Upper lobe of left lung (tissue), 6 donors: ENCODE results near the gene KLHL33. TPM values are rescaled to one million over a fixed set of nuclear protein-coding genes. Genes with fewer than 3 reads are reported as not detected.

ENCODE experiments used
- ATAC-seq, 2 donors: fragments of 200-7000 bp; cut with Tn5 transposase; one replicate each; pipeline ENCODE4 v1.9.1; 2022; ENCODE audit warnings: mild to moderate bottlenecking in 2 of 2, moderate library complexity in 2 of 2; ENCODE audit not compliant: low FRiP score in 2 of 2
- DNase-seq, 2 donors: peaks; one replicate each; pipeline ENCODE4 v3.0.0-alpha.2; 2019 to 2020
- H3K27ac ChIP-seq, 4 donors: fragments of 200-600 bp; sonication (generic); one replicate each; pipeline ENCODE4 v1.5.1; 2016 to 2019
- H3K27me3 ChIP-seq, 4 donors: fragments of 200-600 bp; sonication (generic); one replicate each; pipeline ENCODE4 v1.5.1; 2017 to 2019
- H3K36me3 ChIP-seq, 4 donors: fragments of 200-600 bp; sonication (generic); one replicate each; pipeline ENCODE4 v1.5.1; 2016 to 2019
- H3K4me1 ChIP-seq, 4 donors: fragments of 200-600 bp; sonication (generic); one replicate each; pipeline ENCODE4 v1.5.1; 2018 to 2019
- H3K4me3 ChIP-seq, 4 donors: fragments of 200-600 bp; sonication (generic); one replicate each; pipeline ENCODE4 v1.5.1; 2017 to 2019; ENCODE audit warnings: mild to moderate bottlenecking in 2 of 4, moderate library complexity in 1 of 4
- H3K9me3 ChIP-seq, 4 donors: fragments of 200-600 bp; sonication (generic); one replicate each; pipeline ENCODE4 v1.5.1; 2018 to 2019
- EP300 ChIP-seq, 4 donors: sonication (generic); formaldehyde crosslinking; IDR thresholded peaks; one replicate each; pipeline ENCODE4 v1.5.1; 2017; ENCODE audit warnings: antibody characterized with exemption in 4 of 4, control low read depth in 2 of 4
- POLR2A ChIP-seq, 4 donors: fragments of 450-650 bp; IDR thresholded peaks; one replicate each; pipeline ENCODE4 v1.5.1; 2016 to 2017; ENCODE audit warnings: antibody characterized with exemption in 4 of 4, mild to moderate bottlenecking in 2 of 4
- POLR2AphosphoS5 ChIP-seq, 2 donors: sonication (generic); formaldehyde crosslinking; IDR thresholded peaks; one replicate each; pipeline ENCODE4 v1.5.1; 2017; ENCODE audit warnings: antibody characterized with exemption in 2 of 2
- WGBS, 2 donors: methylation state at CpG; one replicate each; pipeline ENCODE4 v1.1.5; 2017 to 2018; 5-methylcytosine and 5-hydroxymethylcytosine counted together
- total RNA-seq, 6 donors: library from RNA; depleted of rRNA in 4 of 6; stranded (reverse); fragments of >200 nt in 4 of 6; gene quantifications; one replicate each; pipeline versions ENCODE4 v1.1.0 to v1.2.1, GENCODE V29; 2016 to 2021
- TF ChIP-seq, protein P1 (sequence below), 6 experiments: fragments of 450-650 bp in 4 of 6; fragments of 200-600 bp in 2 of 6; sonication (generic) in 2 of 6; IDR thresholded peaks; one replicate each; pipeline ENCODE4 v1.5.1; 2016 to 2019; ENCODE audit warnings: antibody characterized with exemption in 6 of 6
- donor health status: DM: no; HTN: no; CAD: no; lungs with moderate emphysema.
- donor health status: DM: no; HTN: yes; CAD: no; lungs with severe emphysema.

Gene KLHL33
- total RNA-seq, 6 donors from 2014 or later: 0.22 to 0.60 (median 0.24) TPM; not detected in 3

GRCh38 chr14:20418501-20418909, 17.5 kb downstream of the KLHL33 start:
- DNase-seq (no peak), ATAC-seq (no peak)
- Histone ChIP-seq H3K27me3 (no peaks in the 10 kb centered on the region), H3K9me3 (no peaks in the 10 kb centered on the region), H3K4me3 (no peak overlapping the region), H3K4me1 (peaks cover 6 to 18% (median 12%) of the 10 kb centered on the region in 4 donors), H3K27ac (no peak overlapping the region), H3K36me3 (no peaks in the 10 kb centered on the region)
- WGBS, 2 donors: 89 to 97% methylated on average over 2 of the region's 2 CpGs
- no peak for TF ChIP-seq POLR2A (IDR thresholded peaks at IDR 0.05)
- TF ChIP-seq EP300 (IDR thresholded peaks at IDR 0.05): no peak
- TF ChIP-seq, protein P1, sequence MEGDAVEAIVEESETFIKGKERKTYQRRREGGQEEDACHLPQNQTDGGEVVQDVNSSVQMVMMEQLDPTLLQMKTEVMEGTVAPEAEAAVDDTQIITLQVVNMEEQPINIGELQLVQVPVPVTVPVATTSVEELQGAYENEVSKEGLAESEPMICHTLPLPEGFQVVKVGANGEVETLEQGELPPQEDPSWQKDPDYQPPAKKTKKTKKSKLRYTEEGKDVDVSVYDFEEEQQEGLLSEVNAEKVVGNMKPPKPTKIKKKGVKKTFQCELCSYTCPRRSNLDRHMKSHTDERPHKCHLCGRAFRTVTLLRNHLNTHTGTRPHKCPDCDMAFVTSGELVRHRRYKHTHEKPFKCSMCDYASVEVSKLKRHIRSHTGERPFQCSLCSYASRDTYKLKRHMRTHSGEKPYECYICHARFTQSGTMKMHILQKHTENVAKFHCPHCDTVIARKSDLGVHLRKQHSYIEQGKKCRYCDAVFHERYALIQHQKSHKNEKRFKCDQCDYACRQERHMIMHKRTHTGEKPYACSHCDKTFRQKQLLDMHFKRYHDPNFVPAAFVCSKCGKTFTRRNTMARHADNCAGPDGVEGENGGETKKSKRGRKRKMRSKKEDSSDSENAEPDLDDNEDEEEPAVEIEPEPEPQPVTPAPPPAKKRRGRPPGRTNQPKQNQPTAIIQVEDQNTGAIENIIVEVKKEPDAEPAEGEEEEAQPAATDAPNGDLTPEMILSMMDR (IDR thresholded peaks at IDR 0.05): no peak
- TF ChIP-seq POLR2AphosphoS5 (IDR thresholded peaks at IDR 0.05): no peak

DNA sequence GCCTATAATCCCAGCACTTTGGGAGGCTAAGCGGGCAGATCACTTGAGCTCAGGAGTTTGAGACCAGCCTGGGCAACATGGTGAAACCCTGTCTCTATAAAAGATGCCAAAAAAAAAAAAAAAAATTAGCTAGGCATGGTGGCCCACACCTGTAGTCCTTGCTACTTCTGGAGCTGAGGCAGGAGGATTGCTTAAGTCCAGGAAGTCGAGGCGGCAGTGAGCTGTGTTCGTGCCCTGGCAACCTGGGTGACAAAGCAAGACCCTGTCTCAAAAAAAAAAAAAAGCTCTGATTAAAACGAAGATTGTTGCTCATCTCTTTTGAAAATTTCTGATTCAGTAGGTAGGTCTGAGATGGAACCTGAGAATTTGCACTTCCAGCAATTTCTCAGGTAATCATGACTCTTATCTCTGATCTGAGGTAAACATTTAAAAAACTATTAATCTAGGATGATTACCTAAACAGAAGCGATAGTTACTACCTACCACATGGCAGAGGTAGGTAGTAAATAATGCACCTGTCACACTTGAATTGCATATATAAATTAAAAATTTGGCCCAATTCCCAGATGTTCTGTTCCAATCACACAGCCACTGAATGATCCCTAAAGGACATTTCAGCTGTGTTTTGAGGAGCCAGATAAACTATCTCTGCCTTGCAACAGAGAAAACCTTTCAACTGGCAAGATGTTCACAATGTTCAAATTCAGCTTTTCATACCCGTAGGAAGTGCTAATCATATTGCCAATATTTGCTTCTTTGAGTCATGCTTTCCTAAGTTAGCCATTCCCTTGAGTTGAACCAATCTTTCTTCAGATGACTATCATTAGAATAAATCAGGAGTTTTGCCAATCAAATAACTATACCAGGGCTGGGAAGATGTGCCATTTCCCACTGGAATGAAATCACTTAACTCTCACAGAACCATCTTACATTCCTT, 18.4 kb downstream of the KLHL33 start:
- Histone ChIP-seq H3K27ac (no peak overlapping the region), H3K4me3 (no peak overlapping the region), H3K9me3 (no peaks in the 10 kb centered on the region), H3K4me1 (peaks cover 6 to 18% (median 12%) of the 10 kb centered on the region in 4 donors), H3K36me3 (no peaks in the 10 kb centered on the region), H3K27me3 (no peaks in the 10 kb centered on the region)
- ATAC-seq: no peak
- WGBS, 2 donors: 63 to 66% methylated on average over 7 of the region's 7 CpGs
- DNase-seq: no peak
- no peak for TF ChIP-seq EP300 (IDR thresholded peaks at IDR 0.05)
- TF ChIP-seq, protein P1 (IDR thresholded peaks at IDR 0.05): no peak
- no peak for TF ChIP-seq POLR2AphosphoS5 (IDR thresholded peaks at IDR 0.05)
- no peak for TF ChIP-seq POLR2A (IDR thresholded peaks at IDR 0.05)

- no peak overlapping the region for H3K27ac ChIP-seq
Observed at GRCh38 chr14:20416223-20416622, 19.7 kb downstream of the KLHL33 start.

GRCh38 chr14:20415782-20416206, 20.2 kb downstream of the KLHL33 start:
- no peak overlapping the region for H3K27ac ChIP-seq
- ATAC-seq (peak in 1 of 2 donors; percentile 38), DNase-seq (no peak)
- no peak overlapping the region for H3K4me3 ChIP-seq
- H3K9me3 ChIP-seq: no peaks in the 10 kb centered on the region
- WGBS, 2 donors: 36 to 41% methylated on average over 3 of the region's 3 CpGs
- peaks cover 14 to 26% (median 19%) of the 10 kb centered on the region in 4 donors for H3K4me1 ChIP-seq
- H3K27me3 ChIP-seq: no peaks in the 10 kb centered on the region
- no peaks in the 10 kb centered on the region for H3K36me3 ChIP-seq
- no peak for TF ChIP-seq EP300 (IDR thresholded peaks at IDR 0.05)
- TF ChIP-seq, protein P1 (IDR thresholded peaks at IDR 0.05): peak in 5 of 6 experiments; percentile 34 to 66 (median 56)

More at GRCh38 chr14:20416223-20416622, 19.7 kb downstream of the KLHL33 start:
- TF ChIP-seq POLR2AphosphoS5 (IDR thresholded peaks at IDR 0.05) (no peak), POLR2A (IDR thresholded peaks at IDR 0.05) (no peak), EP300 (IDR thresholded peaks at IDR 0.05) (no peak)
- TF ChIP-seq, protein P1 (IDR thresholded peaks at IDR 0.05): no peak
- Histone ChIP-seq H3K4me3 (no peak overlapping the region), H3K36me3 (no peaks in the 10 kb centered on the region), H3K27me3 (no peaks in the 10 kb centered on the region), H3K4me1 (peaks cover 14 to 26% (median 19%) of the 10 kb centered on the region in 4 donors), H3K9me3 (no peaks in the 10 kb centered on the region)
- no peak for ATAC-seq
- no peak for DNase-seq
- 89 to 90% methylated on average over 2 of the region's 2 CpGs for WGBS, 2 donors
